AG04449 (cell line): Measurements from ENCODE around the gene PDE2A.

Experiments
- CTCF ChIA-PET: fragments of 350-600 bp; formaldehyde crosslinking; extraction: SDS; loops from one replicate; lab custom pipeline; 2021; ENCODE audit warnings: antibody characterized with exemption; lab: Yijun Ruan, JAX
- POLR2A ChIA-PET: fragments of 400-600, 350-600 bp; formaldehyde crosslinking; extraction: SDS; loops from one replicate; lab custom pipeline; 2020; ENCODE audit warnings: antibody characterized with exemption, inconsistent platforms; lab: Yijun Ruan, JAX
- DNase-seq: peaks from one replicate; pipeline ENCODE4 v3.0.0-alpha.2; 2010; ENCODE audit warnings: low read depth, low spot score
- H3K4me3 ChIP-seq: 2 replicates; pipeline ENCODE4 v1.5.1; 2011; ENCODE audit warnings: low read depth, mild to moderate bottlenecking, control low read depth, low read length
- CTCF ChIP-seq: IDR thresholded peaks from one replicate; pipeline ENCODE4 v1.5.1; 2011; ENCODE audit warnings: mild to moderate bottlenecking, moderate library complexity, low read length, control low read depth, inconsistent platforms; ENCODE audit not compliant: insufficient read depth; ENCODE audit errors: missing control alignments

PDE2A gene

GRCh38 chr11:72716290-72716689, 42.1 kb upstream of the PDE2A start:
- POLR2A ChIA-PET = no interaction called here
- no peak for DNase-seq
- CTCF ChIA-PET = interaction anchor here (0.8 to 2.4 kb wide), 8 partner anchors 8 to 97 kb away, joined by 3 to 13 read pairs (median 5); partner anchors contain the start of gene STARD10
- H3K4me3 ChIP-seq = no peak overlapping the region
- TF ChIP-seq CTCF = no peak

GRCh38 chr11:72712841-72713240, 38.6 kb upstream of the PDE2A start:
- ChIA-PET POLR2A (no interaction called here), CTCF (no interaction called here)
- TF ChIP-seq CTCF = no peak
- DNase-seq = no peak
- H3K4me3 ChIP-seq = no peak overlapping the region

DNA sequence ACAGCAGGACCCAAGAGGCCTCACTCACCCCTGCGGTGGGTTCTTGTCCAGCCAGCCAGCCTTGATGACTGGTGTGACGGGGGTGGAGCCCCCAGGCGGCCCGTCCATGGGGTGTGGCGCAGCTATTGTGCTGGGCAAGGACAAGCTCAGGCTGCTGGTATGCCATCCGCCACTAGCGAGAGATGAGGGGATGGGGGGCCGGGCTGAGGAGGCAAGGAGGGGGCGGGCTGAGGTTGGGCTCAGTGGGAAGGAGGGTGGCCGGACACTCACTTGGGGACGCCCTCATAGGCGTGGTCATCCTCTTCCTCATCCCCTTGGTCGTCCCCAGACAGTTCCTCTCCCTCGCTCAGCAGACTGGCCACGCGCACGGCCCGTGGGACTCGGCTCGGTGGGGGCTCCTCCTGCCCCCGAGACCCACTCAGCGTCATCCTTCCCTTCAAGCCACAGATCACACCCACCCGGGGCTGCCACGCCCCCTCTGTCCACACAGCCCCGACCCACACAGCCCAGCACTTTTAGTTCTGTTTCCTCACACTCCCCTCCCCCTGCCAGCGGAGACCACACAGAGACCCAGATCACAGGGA, 38.0 kb upstream of the PDE2A start:
- no peak overlapping the region for H3K4me3 ChIP-seq
- CTCF ChIA-PET = no interaction called here
- no peak for DNase-seq
- TF ChIP-seq CTCF = no peak
- POLR2A ChIA-PET = no interaction called here

DNA sequence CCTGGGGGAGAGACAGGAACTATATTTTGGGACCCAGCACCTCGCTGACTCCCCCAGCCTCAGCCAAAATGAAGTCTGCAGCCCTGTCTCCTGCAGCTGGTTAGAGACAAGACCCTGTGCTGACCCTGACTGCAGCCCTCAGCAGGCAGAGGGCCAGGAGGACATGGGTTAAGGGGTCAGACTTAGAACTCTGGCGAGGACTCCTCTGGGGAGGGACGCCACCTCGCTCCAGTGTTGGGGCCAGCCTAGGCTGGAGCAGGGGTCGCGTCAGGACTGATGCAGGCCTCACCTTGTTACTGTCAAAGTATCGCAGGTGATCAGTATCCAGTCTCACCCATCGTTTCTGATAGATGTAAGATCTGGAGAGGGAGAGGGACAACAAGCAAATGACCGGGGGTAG, 36.9 kb upstream of the PDE2A start:
- no peak for TF ChIP-seq CTCF
- no peak overlapping the region for H3K4me3 ChIP-seq
- ChIA-PET CTCF (interaction anchor here (1.2 to 1.5 kb wide), 2 partner anchors 14 to 239 kb away, joined by 3 to 5 read pairs; no protein-coding TSS in a partner anchor), POLR2A (no interaction called here)
- DNase-seq = no peak

- DNase-seq = no peak
- TF ChIP-seq CTCF = no peak
- POLR2A ChIA-PET = no interaction called here
- CTCF ChIA-PET = interaction anchor here (1.2 to 1.5 kb wide), 2 partner anchors 15 to 238 kb away, joined by 3 to 5 read pairs; no protein-coding TSS in a partner anchor
- H3K4me3 ChIP-seq = no peak overlapping the region
Observed at GRCh38 chr11:72710278-72710677, 36.1 kb upstream of the PDE2A start.

- ChIA-PET CTCF (interaction anchor here (1.2 to 1.5 kb wide), 2 partner anchors 16 to 238 kb away, joined by 3 to 5 read pairs; no protein-coding TSS in a partner anchor), POLR2A (interaction anchor here (0.7 kb wide), 1 partner anchor 529 kb away, joined by 4 read pairs; no protein-coding TSS in a partner anchor)
- TF ChIP-seq CTCF = no peak
- no peak for DNase-seq
- no peak overlapping the region for H3K4me3 ChIP-seq
Observed at GRCh38 chr11:72709478-72710238, 35.4 kb upstream of the PDE2A start.
